OCI-LY7 (cell line): ENCODE data around the gene PCTP.

Experiments used
- EZH2phosphoT487 ChIP-seq: fragments of 200-600 bp; sonication (generic); IDR thresholded peaks from 2 replicates; pipeline ENCODE4 v1.6.1; 2018; ENCODE audit warnings: low read depth, borderline replicate concordance, mild to moderate bottlenecking, mixed run types, antibody characterized with exemption, low read length, moderate library complexity, mixed read lengths
- TF ChIP-seq, protein P1 (sequence below): fragments of 200-600 bp; sonication (generic); conservative IDR thresholded peaks from 2 replicates; pipeline ENCODE4 v1.5.1; 2014; ENCODE audit warnings: mild to moderate bottlenecking, antibody characterized with exemption, low read length, moderate library complexity, mixed read lengths

DNA sequence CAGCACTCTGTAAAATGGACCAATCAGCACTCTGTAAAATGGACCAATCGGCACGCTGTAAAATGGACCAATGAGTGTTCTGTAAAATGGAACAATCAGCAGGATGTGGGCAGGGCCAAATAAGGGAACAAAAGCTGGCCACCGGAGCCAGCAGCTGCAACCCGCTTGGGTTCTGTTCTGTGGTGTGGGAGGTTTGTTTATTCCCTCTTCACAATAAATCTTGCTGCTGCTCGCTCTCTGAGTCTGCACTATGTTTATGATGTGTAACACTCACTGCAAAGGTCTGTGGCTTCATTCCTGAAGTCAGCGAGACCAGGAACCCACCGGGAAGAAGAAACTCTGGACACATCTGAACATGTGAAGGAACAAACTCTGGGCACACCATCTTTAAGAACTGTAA lies 48.7 kb upstream of the PCTP start:
- TF ChIP-seq, protein P1, sequence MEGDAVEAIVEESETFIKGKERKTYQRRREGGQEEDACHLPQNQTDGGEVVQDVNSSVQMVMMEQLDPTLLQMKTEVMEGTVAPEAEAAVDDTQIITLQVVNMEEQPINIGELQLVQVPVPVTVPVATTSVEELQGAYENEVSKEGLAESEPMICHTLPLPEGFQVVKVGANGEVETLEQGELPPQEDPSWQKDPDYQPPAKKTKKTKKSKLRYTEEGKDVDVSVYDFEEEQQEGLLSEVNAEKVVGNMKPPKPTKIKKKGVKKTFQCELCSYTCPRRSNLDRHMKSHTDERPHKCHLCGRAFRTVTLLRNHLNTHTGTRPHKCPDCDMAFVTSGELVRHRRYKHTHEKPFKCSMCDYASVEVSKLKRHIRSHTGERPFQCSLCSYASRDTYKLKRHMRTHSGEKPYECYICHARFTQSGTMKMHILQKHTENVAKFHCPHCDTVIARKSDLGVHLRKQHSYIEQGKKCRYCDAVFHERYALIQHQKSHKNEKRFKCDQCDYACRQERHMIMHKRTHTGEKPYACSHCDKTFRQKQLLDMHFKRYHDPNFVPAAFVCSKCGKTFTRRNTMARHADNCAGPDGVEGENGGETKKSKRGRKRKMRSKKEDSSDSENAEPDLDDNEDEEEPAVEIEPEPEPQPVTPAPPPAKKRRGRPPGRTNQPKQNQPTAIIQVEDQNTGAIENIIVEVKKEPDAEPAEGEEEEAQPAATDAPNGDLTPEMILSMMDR = no peak
- TF ChIP-seq EZH2phosphoT487 = no peak
